Measurements from ENCODE around the gene ZNF20.

The ZNF20 gene

DNA sequence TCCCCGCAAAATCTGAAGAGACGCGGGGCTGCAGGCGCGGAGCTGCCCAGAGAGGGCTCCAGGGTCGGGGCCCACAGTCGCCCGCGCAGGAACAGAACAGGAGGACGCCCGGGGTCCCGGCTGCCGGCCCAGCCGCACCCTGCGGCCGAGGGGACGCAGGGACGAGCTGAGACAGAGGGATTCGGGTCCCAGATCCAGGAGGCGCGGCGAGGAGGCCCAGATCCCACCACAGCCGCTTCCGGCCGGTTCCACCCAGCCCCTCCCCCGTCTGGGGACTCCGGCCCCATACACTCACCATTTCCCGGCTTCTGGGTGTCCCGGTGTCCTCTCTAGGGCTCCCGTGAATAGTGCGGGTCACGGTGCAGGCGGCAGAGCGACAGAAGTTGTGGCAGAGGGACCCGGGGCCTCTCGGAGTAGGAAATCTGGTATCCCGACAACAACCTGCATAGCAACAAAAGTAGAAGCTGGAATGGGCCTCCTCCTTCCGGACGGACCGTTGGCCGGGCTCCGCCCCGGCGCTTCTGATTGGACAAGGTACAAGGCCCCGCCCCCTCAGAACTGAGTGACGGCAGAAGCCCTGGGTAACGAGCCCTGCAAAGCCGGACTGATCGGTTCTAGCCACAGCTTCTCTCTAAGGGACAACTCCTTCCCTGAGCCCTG lies at the start of gene ZNF20:
Gene ZNF20 (minus strand): TSS at position 466 of the 660 bp plus-strand sequence. CDS start 168 bp downstream, at position 298.
- DNase-seq (ENCODE audit: low read depth in 2 of 2) = peak; percentile 53 to 64

DNA sequence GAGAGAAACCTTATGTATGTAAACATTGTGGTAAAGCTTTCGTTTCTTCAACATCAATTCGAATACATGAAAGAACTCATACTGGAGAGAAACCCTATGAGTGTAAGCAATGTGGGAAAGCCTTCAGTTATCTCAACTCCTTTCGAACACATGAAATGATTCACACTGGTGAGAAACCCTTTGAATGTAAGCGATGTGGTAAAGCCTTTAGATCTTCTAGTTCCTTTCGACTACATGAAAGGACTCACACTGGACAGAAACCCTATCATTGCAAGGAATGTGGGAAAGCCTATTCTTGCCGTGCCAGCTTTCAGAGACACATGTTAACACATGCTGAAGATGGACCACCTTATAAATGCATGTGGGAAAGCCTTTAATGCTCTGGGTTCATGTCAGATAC lies 47.5 kb upstream of the ZNF20 start:
- no peak for DNase-seq (ENCODE audit: low read depth in 2 of 2)

DNA sequence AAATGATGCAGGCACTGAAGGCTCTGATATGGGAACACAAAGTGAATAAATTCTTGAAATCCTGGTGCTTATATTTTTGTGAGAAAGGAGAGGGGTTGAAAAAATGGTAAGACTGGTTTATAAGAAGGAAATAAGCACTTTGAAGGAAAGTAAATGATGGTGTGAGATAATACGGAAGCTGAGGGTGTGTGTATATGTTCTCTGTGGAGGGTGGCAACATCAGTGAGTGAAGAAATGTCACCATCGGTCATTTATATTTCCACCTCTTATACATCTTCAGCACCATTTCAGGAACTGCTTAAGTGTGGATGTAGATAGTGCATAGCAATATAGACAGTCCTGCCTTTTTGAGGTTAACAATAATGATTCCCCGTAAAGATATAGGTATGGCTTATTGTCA lies 40.2 kb upstream of the ZNF20 start:
- no peak for DNase-seq (ENCODE audit: low read depth in 2 of 2)

DNA sequence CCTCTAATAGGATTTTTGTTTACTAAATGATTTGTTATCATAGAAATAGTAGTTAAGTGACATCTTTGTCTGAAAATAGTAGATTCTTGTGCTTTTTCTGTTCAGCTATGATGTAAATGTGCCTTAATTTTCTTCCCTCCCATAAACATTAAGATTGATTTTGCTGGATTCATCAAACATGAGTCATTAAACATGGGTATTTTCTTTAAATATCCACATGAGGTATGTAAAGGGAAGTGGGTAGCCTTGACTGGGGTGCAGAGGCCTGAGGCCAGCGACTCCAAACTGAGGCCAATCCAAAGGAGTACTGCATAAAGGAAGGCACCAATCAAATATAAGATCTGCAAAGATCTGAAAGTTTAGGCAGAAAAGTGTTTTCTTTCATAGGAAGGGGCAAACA lies 26.5 kb upstream of the ZNF20 start:
- DNase-seq (ENCODE audit: low read depth in 2 of 2) = no peak

DNA sequence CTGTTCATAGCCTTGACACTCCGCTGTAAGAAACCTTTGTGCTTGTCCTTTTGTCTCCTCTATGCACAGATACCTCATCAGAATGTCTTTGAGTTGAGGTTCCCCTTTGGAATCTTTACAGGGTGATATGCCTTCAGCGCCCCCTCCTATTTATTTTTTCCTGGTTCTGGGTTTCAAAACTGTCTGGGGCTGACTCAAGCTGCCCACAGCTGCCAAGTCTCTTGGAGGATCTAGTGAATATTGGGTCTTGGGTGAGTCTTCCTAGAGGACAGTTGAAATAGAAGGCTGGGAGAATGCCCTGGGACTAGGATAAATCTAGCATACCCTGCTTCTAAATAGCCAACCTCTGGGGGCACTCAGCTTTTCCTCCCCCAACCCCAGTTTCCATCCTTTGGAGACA lies 23.7 kb upstream of the ZNF20 start:
- no peak for DNase-seq (ENCODE audit: low read depth in 2 of 2)

DNA sequence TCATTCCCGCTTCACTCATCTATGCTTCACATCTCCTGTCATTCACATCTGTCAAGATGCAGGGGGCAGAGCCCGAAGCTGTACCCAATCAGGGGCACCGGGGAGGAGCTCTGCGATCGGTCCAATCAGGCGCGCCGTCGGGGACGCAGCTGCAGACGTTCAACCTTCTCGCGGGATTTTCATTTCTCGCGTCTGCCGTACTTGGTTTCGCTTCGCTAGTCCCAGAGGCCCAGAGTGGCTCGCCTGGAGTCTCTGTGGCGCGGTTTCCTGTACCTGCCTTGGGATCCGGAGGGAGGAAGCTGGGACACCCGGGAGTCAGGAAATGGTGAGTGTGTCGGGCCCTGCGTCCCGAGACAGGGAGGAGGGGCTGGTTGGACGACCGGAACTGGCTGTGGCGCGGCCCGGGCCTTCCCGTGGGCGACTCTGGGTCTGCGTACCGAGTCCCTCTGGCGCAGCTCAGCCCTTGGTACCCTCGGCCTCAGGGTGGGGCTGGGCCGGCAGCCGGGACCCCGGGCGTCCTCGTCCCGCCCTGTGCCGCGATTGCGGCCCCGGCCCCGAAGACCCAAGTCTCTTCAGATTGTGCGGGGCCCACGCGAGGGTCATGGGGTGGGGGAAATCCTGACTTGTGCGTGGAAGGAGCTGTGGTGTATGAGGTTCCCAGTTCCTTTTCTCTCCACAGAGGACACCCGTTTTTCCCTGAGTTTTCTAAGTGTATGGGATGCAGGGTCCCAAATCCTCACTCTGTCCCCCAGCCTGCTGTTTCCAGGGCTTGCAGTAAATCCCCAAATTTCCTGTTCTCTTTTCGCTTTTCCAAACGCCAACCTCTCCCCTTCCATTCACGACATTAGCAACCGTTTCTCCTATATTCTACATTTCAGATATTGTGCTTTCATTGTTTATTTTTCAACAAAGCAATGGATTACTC lies 23.0 kb upstream of the ZNF20 start, which contains the start of gene ZNF136:
Gene ZNF136 (plus strand): TSS at position 215 of the 925 bp plus-strand sequence. CDS start 108 bp downstream, at position 323.
- peak; percentile 79 to 82 for DNase-seq (ENCODE audit: low read depth in 2 of 2)

DNA sequence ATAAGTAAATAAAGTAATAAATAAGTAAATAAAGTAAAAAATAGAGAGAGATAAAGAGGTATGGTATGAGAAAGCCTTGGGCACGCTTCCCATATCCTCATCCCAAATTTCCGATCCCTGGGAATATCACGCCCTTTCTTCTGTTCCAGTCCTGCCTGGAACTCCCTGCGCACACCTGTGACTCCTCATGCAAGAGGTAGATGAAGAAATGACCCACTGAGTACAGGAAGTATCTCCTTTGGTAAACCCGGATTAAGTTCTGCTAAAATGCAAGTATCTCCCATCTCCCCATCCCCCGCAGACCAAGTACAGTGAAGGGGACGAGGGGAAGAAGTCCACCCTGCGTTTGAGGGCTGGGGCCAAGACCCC lies 22.3 kb upstream of the ZNF20 start:
- DNase-seq (ENCODE audit: low read depth in 2 of 2) = no peak

DNA sequence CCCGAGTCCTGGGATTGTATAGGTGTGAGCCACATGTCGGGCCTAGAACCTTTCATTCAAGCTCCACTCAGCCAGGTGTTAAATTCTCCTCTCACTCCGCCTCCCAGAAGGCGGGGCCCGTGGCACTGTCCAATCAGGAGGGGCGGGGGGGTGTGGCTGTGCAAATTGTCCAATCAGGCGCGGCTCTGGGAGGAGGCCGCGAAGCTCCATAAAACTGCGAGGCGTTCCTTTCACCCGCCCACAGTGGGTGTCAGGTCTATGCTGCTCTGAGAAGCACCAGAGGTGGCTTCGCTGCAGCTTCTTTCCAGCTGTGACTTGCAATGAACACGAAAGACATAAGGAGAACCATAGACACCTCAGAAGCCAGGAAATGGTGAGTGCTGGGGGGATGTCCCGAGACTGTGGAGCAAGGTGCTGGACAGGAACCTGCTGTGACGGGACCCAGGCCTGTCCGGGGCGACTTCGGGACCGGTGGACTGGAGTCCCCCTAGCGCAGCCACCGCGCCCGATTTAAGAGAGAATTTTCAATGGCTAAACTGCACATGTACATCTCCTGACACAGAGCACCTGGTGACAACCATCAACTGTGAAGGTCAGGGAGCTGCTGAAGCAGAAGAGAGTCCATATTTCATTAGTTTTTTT lies 19.7 kb upstream of the ZNF20 start:
- no peak for DNase-seq (ENCODE audit: low read depth in 2 of 2)

DNA sequence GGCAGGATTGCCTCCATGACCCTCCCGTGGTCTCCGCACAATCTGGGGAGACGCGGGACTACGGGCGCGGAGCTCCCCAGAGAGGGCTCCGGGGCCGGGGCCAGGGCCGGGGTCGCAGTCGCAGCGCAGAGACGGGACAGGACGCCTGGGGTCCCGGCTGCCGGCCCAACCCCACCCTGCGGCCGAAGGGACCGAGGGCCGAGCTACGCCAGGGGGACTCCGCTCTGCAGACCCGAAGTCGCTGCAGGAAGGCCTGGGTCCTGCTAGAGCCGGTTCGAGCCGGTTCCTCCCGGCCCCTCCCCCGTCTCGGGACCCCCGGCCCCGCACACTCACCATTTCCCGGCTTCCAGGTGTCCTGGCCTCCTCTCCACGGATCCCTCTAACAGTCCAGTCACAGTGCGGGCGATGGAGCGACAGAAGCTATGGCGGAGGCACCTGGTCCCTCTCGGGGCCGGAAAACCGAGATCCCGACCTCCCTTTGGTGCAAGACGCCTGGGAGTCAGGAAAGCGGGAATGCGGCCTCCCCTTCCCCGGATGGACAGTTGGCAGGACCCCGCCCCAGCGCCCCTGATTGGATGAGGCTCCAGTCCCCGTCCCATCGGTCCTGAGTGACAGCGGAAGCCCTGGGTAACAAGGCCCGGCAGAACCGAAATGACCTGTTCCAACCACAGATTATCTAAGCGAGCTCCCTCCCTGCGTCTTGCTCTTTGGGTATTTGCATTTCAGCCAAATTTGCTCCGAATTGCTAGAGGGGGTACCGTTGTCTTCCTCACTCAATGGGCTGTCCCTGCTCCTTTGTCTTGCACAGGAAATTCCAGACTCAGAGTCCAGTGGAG lies 16.3 kb upstream of the ZNF20 start, which contains the start of gene ZNF625:
Gene ZNF625 (minus strand): TSS at position 512 of the 836 bp plus-strand sequence. CDS start 176 bp downstream, at position 336.
- peak; percentile 42 for DNase-seq (ENCODE audit: low read depth in 2 of 2)

DNA sequence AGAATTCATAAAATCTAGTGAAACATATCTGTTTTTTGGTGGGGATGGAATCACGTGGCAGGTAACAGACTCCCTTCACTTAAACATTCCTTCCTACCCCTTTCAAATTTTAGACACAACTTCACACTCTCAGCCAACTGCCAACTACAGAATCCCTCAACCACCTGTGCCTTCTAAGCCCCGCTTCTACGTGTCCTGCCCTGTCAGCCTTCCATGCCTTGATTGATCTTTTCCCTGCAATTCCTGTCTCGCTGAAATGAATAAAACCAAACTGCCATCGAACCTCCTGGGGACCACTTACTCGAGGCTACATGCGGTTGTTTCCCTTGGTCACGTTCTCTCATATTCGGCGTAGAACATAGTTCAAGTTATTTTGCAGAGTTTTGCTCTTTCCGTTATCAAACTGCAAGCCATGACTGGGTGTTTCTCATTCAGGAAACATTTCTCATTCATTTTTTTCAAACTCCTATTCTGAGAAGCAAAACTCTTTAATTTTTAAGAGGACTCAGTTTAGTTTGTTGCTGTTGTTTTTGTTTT lies 15.2 kb upstream of the ZNF20 start:
- DNase-seq (ENCODE audit: low read depth in 2 of 2) = no peak

DNA sequence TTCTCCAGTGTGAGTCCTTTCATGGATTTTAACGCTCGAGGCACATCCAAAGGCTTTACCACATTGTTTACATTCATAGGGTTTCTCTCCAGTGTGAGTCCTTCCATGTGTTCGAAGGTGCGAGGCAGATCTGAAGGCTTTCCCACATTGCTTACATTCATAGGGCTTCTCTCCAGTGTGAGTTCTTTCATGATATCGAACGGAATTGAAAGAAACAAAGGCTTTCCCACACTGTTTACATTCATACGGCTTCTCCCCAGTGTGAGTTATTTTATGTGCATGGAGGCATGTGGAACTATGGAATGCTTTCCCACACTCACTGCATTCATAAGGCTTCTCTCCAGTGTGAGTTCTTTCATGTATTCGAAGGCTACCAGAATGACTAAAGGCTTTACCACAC lies 5.2 kb upstream of the ZNF20 start:
- no peak for DNase-seq (ENCODE audit: low read depth in 2 of 2)

DNA sequence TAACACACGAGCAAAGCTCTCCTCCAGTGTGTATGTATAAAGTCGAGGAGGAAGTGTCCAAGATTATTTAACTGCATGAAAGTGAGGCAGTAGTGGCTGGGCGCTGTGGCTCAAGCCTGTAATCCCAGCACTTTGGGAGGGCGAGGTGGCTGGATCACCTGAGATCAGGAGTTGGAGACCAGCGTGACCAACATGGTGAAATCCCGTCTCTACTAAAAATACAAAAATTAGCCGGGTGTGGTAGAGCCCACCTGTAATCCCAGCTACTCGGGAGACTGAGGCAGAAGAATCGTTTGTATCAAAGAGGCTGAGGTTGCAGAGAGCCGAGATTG lies 1.2 kb upstream of the ZNF20 start:
- DNase-seq (ENCODE audit: low read depth in 2 of 2) = no peak

DNA sequence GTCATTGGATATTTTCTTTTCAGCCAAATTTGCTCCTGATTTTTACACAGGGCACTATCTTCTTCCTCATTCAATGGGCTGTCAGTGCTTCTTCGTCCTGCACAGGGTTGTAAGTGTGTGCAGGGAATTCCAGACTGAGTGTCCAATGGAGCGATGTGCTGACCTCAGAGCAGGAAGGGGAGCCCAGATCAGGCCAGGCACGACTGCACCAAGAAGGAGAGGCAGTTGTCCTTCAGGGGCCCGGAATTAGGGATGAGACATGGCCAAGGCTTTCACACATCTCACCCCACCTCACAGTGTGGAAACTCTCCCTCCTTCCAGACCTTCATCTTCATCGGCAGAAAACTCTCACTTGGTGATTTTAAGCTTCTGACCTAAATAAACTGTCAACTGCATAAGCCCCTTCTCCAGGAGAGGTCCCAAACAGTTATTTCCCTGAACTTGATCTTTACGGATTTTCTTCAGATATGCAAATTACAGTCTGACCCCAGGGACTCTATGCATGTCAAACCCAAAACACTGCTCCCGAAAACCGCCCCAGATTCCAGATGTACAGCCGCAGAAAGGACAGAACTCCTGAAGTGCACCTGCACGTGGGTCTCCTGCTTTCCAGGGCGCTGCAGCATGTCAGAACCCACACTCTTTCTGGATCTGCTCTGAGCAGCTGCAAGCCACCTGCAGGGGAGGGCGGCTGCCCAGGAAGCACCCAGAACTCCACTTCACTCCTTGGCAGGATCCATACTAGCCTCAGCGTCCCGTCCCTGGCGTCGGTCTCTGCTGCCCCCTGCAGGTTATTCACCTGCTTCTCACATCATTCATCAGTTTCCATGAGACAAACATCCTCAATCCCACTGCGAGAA lies 625 bp upstream of the ZNF20 start:
- peak; percentile 44 for DNase-seq (ENCODE audit: low read depth in 2 of 2)

DNA sequence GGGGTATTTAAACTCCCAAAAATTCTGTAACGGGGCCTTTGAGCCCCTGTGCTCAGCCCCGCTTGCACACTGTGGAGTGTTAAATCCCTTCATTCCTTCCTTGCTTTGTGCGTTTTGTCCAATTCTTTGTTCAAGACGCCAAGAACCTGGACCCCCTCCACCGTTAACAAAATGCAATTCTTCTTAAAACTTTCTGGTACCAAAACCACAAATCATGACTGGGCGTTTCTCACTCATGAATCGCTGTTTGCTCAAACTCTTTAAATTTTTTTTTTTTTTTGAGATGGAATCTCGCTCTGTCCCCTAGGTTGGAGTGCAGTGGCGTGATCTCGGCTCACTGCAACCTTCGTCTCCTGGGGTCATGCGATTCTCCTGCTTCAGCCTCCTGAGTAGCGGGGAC lies 881 bp downstream of the ZNF20 start:
- DNase-seq (ENCODE audit: low read depth in 2 of 2) = no peak

DNA sequence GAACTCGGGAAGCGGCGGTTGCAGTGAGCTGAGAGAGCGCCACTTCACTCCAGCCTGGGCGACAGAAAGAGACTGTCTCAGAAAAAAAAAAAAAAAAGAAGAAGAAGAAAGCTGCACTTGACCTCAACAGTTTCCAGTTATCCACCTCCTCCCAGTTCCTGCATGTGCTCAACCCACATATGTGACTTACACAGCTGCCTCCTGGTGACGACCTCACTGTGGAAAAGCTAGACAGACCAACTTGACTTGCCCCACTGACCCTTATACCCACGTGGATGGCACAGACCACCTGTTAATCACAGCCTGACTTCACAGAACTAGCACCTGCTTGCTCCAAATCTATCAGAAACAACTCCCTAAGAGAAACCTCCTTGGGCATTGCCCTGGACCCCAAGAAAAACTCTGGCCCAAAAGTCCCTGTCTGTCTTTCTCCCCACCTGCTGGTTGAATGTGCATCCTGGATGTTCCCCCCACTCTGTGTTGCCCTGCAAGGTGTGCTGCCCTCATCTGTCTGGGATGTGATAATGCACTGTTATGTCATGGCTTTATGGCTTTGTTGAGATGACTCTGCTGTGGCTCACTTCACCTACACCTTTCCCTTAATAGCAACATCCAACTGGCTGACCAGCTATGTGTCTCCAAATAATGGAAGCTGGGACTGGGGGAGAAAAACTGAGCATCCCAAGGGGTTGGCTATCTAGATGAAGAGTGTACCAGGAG lies 2.8 kb downstream of the ZNF20 start:
- no peak for DNase-seq (ENCODE audit: low read depth in 2 of 2)

DNA sequence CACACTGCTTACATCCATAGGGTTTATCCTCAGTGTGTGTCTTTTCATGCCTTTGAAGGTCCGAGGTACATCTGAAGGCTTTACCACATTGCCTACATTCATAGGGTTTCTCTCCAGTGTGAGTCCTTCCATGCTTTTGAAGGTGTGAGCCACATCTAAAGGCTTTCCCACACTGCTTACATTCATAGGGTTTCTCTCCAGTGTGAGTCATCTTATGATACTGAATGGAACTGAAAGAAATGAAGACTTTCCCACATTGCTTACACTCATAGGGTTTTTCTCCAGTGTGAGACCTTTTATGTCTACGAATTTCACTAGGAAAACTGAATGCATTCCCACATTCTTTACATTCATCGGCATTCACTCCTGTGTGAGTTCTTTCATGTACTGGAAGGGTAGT lies 7.1 kb downstream of the ZNF20 start:
- no peak for DNase-seq (ENCODE audit: low read depth in 2 of 2)

DNA sequence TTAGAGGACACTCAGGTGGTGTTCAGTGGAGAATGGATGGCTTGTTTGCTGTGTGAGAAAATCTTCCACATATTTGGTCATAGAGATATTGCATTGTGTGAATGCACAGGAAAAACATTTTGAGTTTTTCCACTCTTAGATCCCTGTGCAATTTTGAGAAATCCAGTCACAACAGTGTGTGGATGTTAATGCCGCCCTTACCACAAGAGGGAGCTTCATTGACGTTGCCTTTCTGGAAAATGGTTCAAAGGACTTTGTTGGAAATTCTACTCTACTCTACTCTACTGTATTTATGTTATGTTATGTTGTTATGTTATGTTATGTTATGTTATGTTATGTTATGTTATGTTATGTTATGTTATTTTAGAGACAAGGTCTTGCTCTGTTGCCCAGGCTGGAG lies 13.4 kb downstream of the ZNF20 start:
- no peak for DNase-seq (ENCODE audit: low read depth in 2 of 2)

DNA sequence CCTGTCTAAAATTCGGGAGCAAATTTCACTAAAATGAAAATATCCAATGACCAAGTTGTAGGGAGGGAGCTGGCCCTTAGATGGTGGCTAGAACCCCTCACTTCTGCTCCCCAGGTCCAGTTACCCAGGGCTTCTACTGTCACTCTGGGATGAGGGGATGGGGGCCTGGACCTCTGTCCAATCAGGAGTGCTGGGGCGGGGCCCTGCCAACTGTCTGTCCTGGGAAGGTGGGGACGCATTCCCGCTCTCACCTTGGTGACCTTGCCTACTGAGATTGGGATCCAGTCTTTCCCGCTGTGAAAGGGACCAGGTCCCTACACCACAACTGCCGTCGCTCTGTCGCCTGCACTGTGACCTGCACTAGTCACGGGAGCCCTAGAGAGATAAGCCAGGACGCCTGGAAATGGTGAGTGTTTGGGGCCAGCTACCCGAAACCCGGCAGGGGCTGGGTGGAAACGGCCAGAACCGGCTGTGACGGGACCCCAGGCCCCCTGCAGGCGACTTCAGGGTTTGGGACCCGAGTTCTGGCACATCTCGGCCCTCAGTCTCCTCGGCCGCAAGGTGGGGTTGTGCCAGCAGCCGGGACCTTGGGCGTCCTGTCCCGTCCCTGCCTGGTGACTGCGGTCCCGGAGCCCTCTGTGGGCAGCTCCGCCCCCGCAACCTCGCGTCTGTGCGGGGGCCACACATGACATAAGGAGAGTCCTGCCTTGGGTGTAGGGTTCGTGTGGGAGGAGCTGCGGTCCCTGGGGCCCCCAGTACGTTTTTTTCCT lies 22.8 kb downstream of the ZNF20 start:
- DNase-seq (ENCODE audit: low read depth in 2 of 2) = no peak

DNA sequence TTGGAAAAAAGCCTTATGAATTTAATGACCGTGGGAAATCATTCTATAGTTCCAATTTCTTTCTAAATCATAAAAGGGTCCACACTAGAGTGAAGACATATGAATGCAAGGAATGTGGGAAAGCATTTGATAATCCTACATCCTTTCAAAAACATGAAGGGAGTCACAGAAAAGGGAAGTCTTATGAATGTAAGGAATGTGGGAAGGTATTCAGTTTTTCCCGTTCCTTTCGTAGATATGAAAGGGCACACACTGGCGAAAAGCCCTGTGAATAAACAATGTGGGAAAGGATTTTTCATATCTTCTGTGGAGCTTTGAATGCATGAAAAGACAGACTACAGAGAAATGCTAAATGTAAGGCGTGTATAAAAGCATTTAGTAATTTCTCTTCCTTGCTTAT lies 27.0 kb downstream of the ZNF20 start:
- no peak for DNase-seq (ENCODE audit: low read depth in 2 of 2)

Data from fibroblast of skin of left biceps (primary cell).